Measurements from ENCODE around the gene PHF2. TPM values are rescaled to one million over a fixed set of nuclear protein-coding genes. Genes with fewer than 3 reads are reported as not detected.
A peak's percentile ranks its signal among the peaks of the same experiment; 100 is the strongest.

PHF2 gene
- total and polyA plus RNA-seq, 9 of the 15 experiments (the other 6 are each of a cell fraction or from before 2014, with no cell fraction given) = 0.37 to 14.4 (median 8.1) TPM

- BruUV-seq (replicated peaks) = no TSS peak
- no peak for TF ChIP-seq HNRNPUL1 (IDR thresholded peaks at IDR 0.05; ENCODE audit: low read length)
- no peak for TF ChIP-seq POLR2AphosphoS2 (IDR thresholded peaks at IDR 0.05; ENCODE audit: low read length)
- no peak for TF ChIP-seq XRCC3 (IDR thresholded peaks at IDR 0.05)
- no peak for TF ChIP-seq ZNF717 (CRISPR knock-in tag; IDR thresholded peaks at IDR 0.05)
- TF ChIP-seq RBM34 (IDR thresholded peaks at IDR 0.05; ENCODE audit: borderline replicate concordance, insufficient read depth, low read length) = no peak
- no peak for TF ChIP-seq SRSF3 (IDR thresholded peaks at IDR 0.05; ENCODE audit: insufficient read depth, low read length)
- TF ChIP-seq ZNF766 (CRISPR knock-in tag; conservative IDR thresholded peaks at IDR 0.05) = no peak
- no peak for TF ChIP-seq ZNF586 (CRISPR knock-in tag; conservative IDR thresholded peaks at IDR 0.05)
- TF ChIP-seq BMI1 (IDR thresholded peaks at IDR 0.05; ENCODE audit: low read length) = no peak
- no peak for TF ChIP-seq HMGN3 (IDR thresholded peaks at IDR 0.05; ENCODE audit: borderline replicate concordance, extremely low read depth, insufficient read length, low read depth, low read length)
- TF ChIP-seq FOS (IDR thresholded peaks at IDR 0.05; ENCODE audit: extremely low read depth, insufficient read length) = no peak
- no peak for TF ChIP-seq GABPB1 (CRISPR knock-in tag; IDR thresholded peaks at IDR 0.05)
- TF ChIP-seq MGA (IDR thresholded peaks at IDR 0.05) = no peak
- WGBS (ENCODE audit: insufficient coverage, low coverage, missing lambda C conversion rate) = 87% methylated on average over 6 of the region's 11 CpGs
- H3K27ac ChIP-seq (ENCODE audit: extremely low read depth, low read depth, low read length) = no peak overlapping the region
- FAIRE-seq (no peak), ATAC-seq (no peak), DNase-seq (ENCODE audit: extremely low read depth in 1 of 4, low spot score in 3 of 4) (no peak)
- ChIA-PET POLR2A (no interaction called here), CTCF (ENCODE audit: low intra/inter-chr PET ratio) (interaction anchor here (0.6 kb wide), 1 partner anchor 297 kb away, joined by 3 read pairs; no protein-coding TSS in a partner anchor)
- peak overlapping the region in 1 of 2 experiments; percentile 41; a peak in 1 of 4 replicates for H3K9ac ChIP-seq (ENCODE audit: insufficient read depth in 1 of 2, low read depth in 2 of 2, low read length in 2 of 2)
- no peaks in the 10 kb centered on the region for H3K79me2 ChIP-seq (ENCODE audit: control insufficient read depth, insufficient read depth, low read length)
- peaks cover 0 to 4% of the 10 kb centered on the region in 2 experiments; a peak in 1 of 5 replicates for H3K4me1 ChIP-seq (replicated peaks in 1 of 2; ENCODE audit: control insufficient read depth in 2 of 2, insufficient read depth in 2 of 2, low read length in 2 of 2)
- H3K36me3 ChIP-seq (ENCODE audit: control insufficient read depth, insufficient read depth, low read length) = peaks cover 31% of the 10 kb centered on the region
- intact Hi-C loops (cut with micrococcal nuclease) = no loop called here
- H3K9me1 ChIP-seq (ENCODE audit: control insufficient read depth, insufficient read depth, low read length) = no peaks in the 10 kb centered on the region
- no peaks in the 10 kb centered on the region; the same call in 1 of the 2 replicates for H3K9me3 ChIP-seq (replicated peaks; ENCODE audit: control insufficient read depth, insufficient read depth, low read depth, low read length)
- in situ Hi-C loops (cut with MboI) = no loop called here
- H3K27me3 ChIP-seq (ENCODE audit: control insufficient read depth in 2 of 2, insufficient read depth in 2 of 2, low read length in 2 of 2) = no peaks in the 10 kb centered on the region
- no peak overlapping the region for H2AFZ ChIP-seq (ENCODE audit: low read depth, low read length)
- no peak overlapping the region for H3K4me3 ChIP-seq
- H3K4me2 ChIP-seq (ENCODE audit: insufficient read depth, low read length) = no peak overlapping the region
- H4K20me1 ChIP-seq (replicated peaks; ENCODE audit: control insufficient read depth, insufficient read depth, low read length) = no peaks in the 10 kb centered on the region
Measured at GRCh38 chr9:93650448-93650847, 74.1 kb downstream of the PHF2 start.
